LHCN-M2 (cell line): Measurements from ENCODE around the gene KLHL6. TPM values are rescaled to one million over a fixed set of nuclear protein-coding genes. Genes with fewer than 3 reads are reported as not detected.

Source experiments
- DNase-seq: peaks from one replicate; pipeline ENCODE4 v3.0.0-alpha.2; 2012; ENCODE audit warnings: low read depth
- total RNA-seq: library from RNA; depleted of rRNA; stranded (reverse); fragments of >200 nt; gene quantifications from 2 replicates; pipeline ENCODE4 v1.2.3, GENCODE V29; 2014

KLHL6 gene
- total RNA-seq, 1 experiment from 2014 or later, result not detected

DNA sequence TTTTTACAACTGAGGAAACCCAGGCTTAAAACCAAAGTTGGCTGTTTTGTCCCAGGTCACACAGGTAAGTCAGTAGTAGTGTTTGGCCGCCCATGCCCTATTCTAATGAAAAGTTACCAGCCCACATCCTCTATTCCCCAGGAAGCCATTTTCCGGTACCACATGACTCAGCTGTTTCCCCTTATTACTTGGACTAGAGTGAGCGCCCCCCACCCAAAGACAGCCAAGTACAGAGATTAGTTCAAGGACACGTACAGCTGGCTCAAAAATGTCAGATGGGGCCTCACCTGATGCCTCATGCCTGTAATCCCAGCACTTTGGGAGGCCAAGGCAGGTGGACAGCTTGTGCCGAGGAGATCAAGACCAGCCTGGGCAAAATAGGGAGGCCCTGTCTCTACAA lies 8.5 kb upstream of the KLHL6 start:
- no peak for DNase-seq

- no peak for DNase-seq
Measured at GRCh38 chr3:183563536-183563874, 8.0 kb upstream of the KLHL6 start.

- no peak for DNase-seq
Measured at GRCh38 chr3:183560607-183561006, 5.1 kb upstream of the KLHL6 start.

DNA sequence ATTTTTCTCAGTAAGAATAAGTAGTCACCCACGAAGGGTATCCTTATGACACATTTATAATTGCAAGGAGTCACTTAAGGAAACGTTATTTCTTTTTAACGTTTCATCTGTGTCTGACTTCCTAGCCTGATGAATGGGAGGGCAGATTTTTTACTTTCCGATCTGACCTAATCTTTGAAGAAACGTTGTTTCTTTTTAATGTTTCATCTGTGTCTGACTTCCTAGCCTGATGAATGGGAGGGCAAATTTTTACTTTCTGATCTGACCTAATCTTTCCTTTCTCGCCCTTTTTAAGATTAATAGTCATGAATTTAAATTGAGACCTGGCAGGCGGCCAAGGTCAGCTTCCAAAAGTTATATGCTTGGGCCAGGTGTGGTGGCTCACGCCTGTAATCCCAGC lies 3.0 kb upstream of the KLHL6 start:
- DNase-seq, result no peak

- no peak for DNase-seq
Measured at GRCh38 chr3:183556722-183557121, 1.2 kb upstream of the KLHL6 start.

DNA sequence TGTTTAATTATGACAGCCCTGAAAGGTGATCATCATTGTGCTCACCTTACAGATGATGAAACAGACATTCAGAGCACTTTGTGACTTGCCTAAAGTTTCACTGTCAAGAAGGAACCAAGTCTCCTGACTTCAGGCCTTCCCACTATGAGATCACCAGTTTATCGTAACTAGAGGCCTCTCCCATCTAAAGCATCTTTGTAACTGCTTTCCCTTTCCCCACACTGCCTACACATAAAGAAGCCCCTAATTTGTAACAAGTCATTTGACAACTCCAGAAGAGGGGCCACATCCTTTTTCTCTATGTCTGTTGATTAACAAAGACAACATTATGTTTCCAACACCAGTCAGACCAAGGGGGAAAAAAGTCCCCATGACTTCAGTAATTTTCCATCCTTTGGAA lies 1.1 kb downstream of the KLHL6 start:
- DNase-seq, result no peak

DNA sequence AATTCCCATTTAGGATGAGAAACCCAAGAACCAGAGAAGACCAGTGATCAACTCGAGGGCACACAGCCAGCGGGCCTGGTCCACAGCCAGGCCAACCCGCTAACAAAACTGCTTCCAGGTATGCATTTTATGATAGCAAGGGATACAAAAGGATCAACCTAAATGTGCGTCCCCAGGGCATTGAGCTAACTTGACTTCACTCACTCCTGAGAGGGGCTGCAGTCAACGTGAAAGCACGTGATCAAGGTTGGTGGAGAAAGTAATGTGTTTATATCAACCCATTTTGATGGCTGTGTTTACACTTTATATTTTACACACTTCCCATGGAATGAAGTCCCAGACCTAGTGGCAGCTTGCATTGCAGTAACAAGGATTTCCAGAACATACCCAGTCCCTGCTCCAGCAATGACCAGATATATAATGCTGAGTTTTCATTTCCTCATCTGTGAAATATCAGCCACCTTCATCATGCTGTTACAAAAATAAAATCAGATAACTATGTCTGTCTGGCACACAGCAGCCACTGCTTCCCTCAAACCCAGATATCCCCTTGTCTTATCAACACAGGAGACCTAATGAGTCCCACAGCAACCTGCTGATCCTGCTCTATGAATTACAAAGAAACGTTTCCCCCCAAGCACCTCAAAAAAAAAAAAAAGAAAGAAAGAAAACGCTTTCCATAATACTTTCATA lies 2.0 kb downstream of the KLHL6 start:
- DNase-seq, result no peak

- no peak for DNase-seq
Measured at GRCh38 chr3:183551930-183552329, 3.6 kb downstream of the KLHL6 start.

- peak; percentile 36 for DNase-seq
Measured at GRCh38 chr3:183548262-183548769, 7.2 kb downstream of the KLHL6 start.

- DNase-seq, result no peak
Measured at GRCh38 chr3:183546625-183547024, 8.9 kb downstream of the KLHL6 start.

GRCh38 chr3:183545708-183546107 lies 9.8 kb downstream of the KLHL6 start:
- DNase-seq, result no peak

DNA sequence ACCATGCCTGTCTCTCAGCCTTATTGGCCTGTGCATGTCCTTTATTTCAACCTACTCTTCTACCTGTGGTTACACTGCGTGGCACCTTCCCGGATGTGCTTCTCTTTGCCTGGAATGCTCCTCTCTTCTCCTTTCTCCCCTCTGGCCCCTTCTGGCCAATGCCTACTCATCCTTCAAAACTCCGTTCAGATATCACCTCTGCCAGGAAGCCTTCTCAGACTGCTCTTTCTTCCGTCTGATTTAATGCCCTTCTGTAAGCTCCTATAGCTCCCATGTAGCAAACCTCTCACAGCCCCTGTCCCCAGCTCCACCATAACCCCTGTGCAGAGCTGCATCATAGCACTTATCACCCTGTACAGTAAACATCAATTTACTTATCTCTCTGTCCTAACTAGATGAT lies 13.2 kb downstream of the KLHL6 start:
- no peak for DNase-seq

DNA sequence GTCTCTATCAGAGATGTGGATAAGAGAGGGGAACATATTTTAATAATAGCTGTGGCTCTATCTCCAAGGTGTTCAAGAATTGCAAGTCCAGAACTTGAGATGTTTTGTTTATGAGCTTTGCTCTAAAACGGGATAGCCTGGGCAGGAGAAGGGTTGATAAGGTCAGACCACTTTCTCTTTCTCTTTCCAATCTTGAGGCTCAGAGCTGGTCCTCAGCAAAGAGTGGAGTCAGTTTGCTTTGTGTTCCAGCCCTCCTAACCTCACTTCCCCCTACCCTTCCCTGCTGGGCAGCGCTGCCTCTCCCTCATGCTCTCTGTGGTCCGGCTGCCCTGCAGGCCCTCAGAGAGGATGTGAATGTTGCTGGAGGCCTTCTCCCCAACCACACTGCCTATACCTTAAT lies 13.8 kb downstream of the KLHL6 start:
- DNase-seq, result no peak

DNA sequence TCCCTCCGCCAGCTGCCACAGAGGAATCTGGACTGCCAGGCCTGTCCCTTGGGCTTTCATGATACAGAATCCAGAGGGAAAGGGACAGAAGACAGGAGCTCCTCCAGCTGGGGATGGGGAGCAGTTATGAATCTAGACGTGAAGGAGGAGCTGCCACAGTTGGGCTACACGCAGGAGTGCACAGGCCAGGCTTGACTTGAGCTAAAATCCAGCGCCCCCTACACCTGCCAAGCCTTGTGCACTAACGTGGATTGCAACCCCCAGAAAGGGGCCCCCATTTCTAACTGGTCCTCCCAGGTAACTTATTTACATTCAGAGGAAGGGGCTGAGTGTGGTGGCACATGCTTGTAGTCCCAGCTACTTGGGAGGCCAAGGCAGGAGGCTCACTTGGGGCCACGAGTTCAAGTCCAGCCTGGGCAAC lies 14.3 kb downstream of the KLHL6 start:
- no peak for DNase-seq

GRCh38 chr3:183540501-183541234 lies 14.8 kb downstream of the KLHL6 start:
- DNase-seq, result no peak

DNA sequence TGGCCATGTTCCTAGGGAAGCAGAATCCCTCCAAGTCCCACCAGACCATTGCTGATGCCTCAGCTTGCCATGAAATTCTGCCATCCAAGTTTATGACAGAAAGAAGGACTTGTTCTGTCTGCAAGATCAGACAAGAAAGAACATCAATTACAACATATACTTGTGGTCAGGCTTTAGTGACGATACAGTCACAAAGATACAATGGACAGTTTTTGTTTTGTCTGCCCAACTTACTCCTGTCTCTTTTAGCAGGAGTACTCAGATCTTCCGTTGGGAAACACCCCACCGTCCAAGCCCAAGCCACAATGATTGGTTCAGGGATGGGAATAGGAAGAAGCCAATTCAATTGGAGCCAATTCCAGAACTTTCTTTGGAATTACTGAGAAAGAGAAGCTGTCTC lies 15.7 kb downstream of the KLHL6 start:
- DNase-seq, result peak; percentile 6

GRCh38 chr3:183538486-183538885 lies 17.0 kb downstream of the KLHL6 start:
- DNase-seq, result no peak

DNA sequence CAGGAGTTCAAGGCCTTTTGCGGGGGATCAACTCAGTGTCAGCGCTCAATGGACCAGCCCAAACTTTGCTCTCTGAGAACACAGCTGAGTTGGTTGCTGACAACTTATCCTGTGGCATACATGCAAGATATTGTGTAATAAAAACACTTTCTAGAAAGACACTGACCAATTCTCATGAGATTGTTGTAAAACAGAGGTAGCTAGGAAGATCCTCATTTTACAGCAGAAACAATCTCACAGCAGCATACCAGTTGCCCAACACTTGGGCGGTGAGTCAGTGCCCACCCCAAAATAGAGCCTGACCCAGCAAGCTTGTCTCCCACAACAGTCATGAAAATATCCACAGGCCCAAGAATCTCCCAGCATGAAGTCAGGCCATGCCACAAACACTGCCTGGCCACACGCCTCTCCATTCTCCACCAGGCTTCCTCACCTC lies 18.2 kb downstream of the KLHL6 start:
- peak; percentile 88 for DNase-seq

DNA sequence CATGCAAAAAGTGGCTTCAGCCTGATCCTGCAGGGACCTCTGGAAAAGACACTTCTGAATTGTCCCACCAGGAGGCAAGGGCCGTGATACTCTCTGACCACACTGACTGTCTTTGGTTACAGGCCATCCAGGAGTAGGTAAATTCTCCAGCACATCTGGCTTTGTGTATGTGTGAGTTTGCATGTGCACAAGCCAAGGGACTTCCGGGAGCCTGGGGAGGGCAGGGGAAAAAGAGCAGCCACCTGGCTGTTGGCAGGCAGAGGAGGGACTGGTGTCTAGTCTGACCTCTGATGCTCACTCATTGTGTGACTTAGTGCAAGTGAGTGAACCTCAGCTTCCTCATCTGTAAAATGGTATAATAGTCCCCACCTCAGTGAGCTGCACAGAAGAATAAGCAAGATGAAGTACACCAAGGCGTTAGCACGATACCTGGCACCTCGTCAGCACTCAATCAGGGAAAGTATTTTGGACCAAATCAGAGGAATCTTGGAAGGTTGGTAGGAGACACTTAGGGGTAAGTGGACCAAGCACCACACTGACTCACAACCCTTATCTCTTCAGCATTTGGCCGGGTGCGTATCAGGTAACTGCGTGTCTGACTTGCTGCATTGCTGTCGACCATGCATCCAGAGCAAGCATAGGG lies 19.1 kb downstream of the KLHL6 start:
- no peak for DNase-seq

- DNase-seq, result peak; percentile 34
Measured at GRCh38 chr3:183534249-183534648, 21.3 kb downstream of the KLHL6 start.

- no peak for DNase-seq
Measured at GRCh38 chr3:183533412-183534132, 21.9 kb downstream of the KLHL6 start.
